ENCODE measurements around the gene FAM222A.

FAM222A gene

DNA sequence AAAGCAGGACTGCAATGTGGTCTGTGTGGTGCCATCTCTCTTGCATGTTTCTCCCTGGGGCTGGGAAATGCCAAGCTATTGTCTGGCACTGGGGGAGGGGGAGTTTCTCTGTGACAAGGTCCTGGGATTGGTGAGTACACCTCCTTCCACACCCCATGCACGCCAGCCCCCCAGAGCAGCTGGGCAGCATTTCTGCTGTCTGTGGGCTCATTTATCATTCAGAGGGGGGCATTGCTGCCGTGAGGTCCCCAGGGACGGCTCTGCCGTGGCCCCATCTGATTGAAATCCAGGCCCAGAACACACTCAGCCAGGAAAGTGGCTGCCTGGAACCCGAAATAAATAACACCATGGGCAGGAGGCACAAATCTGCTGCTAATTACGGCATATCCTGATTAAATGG lies 12.6 kb upstream of the FAM222A start:
- no peaks in the 10 kb centered on the region for H3K79me1 ChIP-seq (ENCODE audit: low read depth, low read length)
- H2BK12ac ChIP-seq (ENCODE audit: low read length) = no peak overlapping the region
- no peak overlapping the region for H3K4me3 ChIP-seq (ENCODE audit: low read length in 2 of 2)

DNA sequence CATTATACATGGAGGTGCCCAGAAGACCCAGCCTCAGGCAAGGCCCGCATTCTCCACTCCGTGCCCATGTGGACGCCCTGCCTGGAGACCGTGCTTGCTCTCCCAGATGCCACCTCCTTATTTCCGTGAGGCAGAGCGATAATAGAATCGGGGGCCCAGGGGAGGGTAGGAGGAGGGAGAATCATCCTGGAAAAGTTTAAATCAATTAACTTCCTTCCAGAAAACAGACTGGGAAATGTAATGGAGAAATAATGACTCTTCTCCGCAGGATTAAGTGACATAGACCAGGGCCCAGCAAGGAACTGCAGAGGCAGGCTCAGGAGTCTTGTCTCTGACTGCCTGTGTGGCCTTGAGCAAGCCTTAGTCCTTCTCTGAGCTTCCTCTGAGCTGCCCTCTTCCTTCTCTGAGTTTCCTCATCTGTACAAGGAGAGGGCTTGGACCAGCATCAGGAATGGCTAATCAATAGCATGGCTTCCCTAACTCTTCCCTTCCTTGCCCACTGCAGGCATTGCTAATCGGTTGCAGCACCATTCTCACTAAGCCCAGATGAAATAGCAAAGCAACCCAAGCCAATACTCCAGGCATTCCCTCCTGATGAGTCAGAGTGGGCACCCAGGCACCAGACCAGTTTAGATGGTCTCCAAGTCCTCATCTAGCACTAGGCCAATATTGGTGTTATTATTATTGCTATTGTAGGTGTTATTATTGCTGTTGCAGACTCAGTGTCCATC lies 11.3 kb upstream of the FAM222A start:
- Histone ChIP-seq H3K27me3 (ENCODE audit: control insufficient read depth in 3 of 3, insufficient read depth in 3 of 3, low read depth in 1 of 3, low read length in 3 of 3) (peaks cover 0 to 31% (median 0%) of the 10 kb centered on the region in 3 experiments), H3K4me3 (ENCODE audit: low read length in 2 of 2) (no peak overlapping the region), H3K79me1 (ENCODE audit: low read depth, low read length) (no peaks in the 10 kb centered on the region), H2BK12ac (ENCODE audit: low read length) (no peak overlapping the region), H4K91ac (ENCODE audit: low read depth, low read length, poor library complexity) (no peak overlapping the region), H3K14ac (ENCODE audit: low read length) (no peak overlapping the region), H2AK5ac (ENCODE audit: low read depth, low read length) (no peak overlapping the region), H3K4me2 (ENCODE audit: insufficient read depth, low read length, poor library complexity, severe bottlenecking) (no peak overlapping the region), H2BK120ac (ENCODE audit: low read depth, low read length) (no peak overlapping the region), H3K4ac (ENCODE audit: low read length) (no peak overlapping the region), H3K9me3 (replicated peaks in 1 of 2; ENCODE audit: control insufficient read depth in 2 of 2, insufficient read depth in 1 of 2, low read depth in 1 of 2, low read length in 2 of 2) (no peaks in the 10 kb centered on the region), H2BK5ac (ENCODE audit: low read length) (no peak overlapping the region), H3K23ac (ENCODE audit: low read depth, low read length, poor library complexity) (no peak overlapping the region), H3K4me1 (ENCODE audit: control insufficient read depth in 2 of 2, insufficient read depth in 1 of 2, low read depth in 1 of 2, low read length in 2 of 2) (peaks cover 0 to 10% of the 10 kb centered on the region in 2 donors), H3K36me3 (replicated peaks in 1 of 2; ENCODE audit: control insufficient read depth in 2 of 2, insufficient read depth in 2 of 2, low read length in 2 of 2) (no peaks in the 10 kb centered on the region), H2AFZ (ENCODE audit: low read length) (no peak overlapping the region), H3K27ac (replicated peaks; ENCODE audit: low read length) (no peak overlapping the region), H3K18ac (ENCODE audit: low read length) (peak overlapping the region; percentile 44), H2BK15ac (ENCODE audit: low read length) (no peak overlapping the region), H3K9ac (ENCODE audit: low read depth, low read length, poor library complexity) (no peak overlapping the region), H4K8ac (ENCODE audit: low read depth, low read length) (no peak overlapping the region)
- no peak for DNase-seq (ENCODE audit: low spot score)
- WGBS, 2 donors (ENCODE audit: extremely low coverage in 2 of 2, insufficient read length in 2 of 2, insufficient replicate concordance in 1 of 2) = no CpG with 5 or more reads among the region's 9 CpGs

More for the DNA sequence above, 12.6 kb upstream of the FAM222A start:
- no peak overlapping the region for H3K18ac ChIP-seq (ENCODE audit: low read length)
- DNase-seq (ENCODE audit: low spot score) = no peak
- no peak overlapping the region for H2BK15ac ChIP-seq (ENCODE audit: low read length)
- no peak overlapping the region for H3K4me2 ChIP-seq (ENCODE audit: insufficient read depth, low read length, poor library complexity, severe bottlenecking)
- WGBS, 2 donors (ENCODE audit: extremely low coverage in 2 of 2, insufficient read length in 2 of 2, insufficient replicate concordance in 1 of 2) = no CpG with 5 or more reads among the region's 6 CpGs
- H2BK120ac ChIP-seq (ENCODE audit: low read depth, low read length) = no peak overlapping the region
- peaks cover 0 to 31% (median 0%) of the 10 kb centered on the region in 3 experiments for H3K27me3 ChIP-seq (ENCODE audit: control insufficient read depth in 3 of 3, insufficient read depth in 3 of 3, low read depth in 1 of 3, low read length in 3 of 3)
- H2AFZ ChIP-seq (ENCODE audit: low read length) = no peak overlapping the region
- H3K14ac ChIP-seq (ENCODE audit: low read length) = no peak overlapping the region
- no peaks in the 10 kb centered on the region for H3K9me3 ChIP-seq (replicated peaks in 1 of 2; ENCODE audit: control insufficient read depth in 2 of 2, insufficient read depth in 1 of 2, low read depth in 1 of 2, low read length in 2 of 2)
- H3K23ac ChIP-seq (ENCODE audit: low read depth, low read length, poor library complexity) = no peak overlapping the region
- H4K91ac ChIP-seq (ENCODE audit: low read depth, low read length, poor library complexity) = no peak overlapping the region
- H3K4me1 ChIP-seq (ENCODE audit: control insufficient read depth in 2 of 2, insufficient read depth in 1 of 2, low read depth in 1 of 2, low read length in 2 of 2) = peaks cover 0 to 3% of the 10 kb centered on the region in 2 donors
- H3K9ac ChIP-seq (ENCODE audit: low read depth, low read length, poor library complexity) = no peak overlapping the region
- H2BK5ac ChIP-seq (ENCODE audit: low read length) = no peak overlapping the region
- no peak overlapping the region for H2AK5ac ChIP-seq (ENCODE audit: low read depth, low read length)
- H3K4ac ChIP-seq (ENCODE audit: low read length) = no peak overlapping the region
- H3K36me3 ChIP-seq (replicated peaks in 1 of 2; ENCODE audit: control insufficient read depth in 2 of 2, insufficient read depth in 2 of 2, low read length in 2 of 2) = no peaks in the 10 kb centered on the region
- H3K27ac ChIP-seq (replicated peaks; ENCODE audit: low read length) = no peak overlapping the region
- H4K8ac ChIP-seq (ENCODE audit: low read depth, low read length) = no peak overlapping the region

DNA sequence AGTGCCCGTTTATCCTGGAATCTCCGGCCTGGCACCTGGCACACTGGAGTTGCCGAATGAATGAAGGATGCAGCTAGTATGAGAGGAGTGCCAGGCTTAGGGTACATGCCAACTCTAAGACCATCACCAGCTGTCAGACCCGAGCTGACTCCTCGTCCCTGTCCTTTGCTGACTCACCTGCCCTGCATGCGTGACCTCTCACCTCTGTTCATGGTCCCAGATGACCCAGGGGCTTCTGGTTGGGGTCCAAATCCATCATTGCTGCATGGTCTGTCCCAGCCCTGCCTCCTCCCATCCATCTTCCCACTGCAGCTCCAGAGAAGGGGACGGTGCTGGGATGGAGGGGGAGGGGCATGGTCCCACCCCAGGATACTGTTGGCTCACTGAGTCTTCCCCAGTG lies 9.9 kb upstream of the FAM222A start:
- Histone ChIP-seq H2BK12ac (ENCODE audit: low read length) (no peak overlapping the region), H3K18ac (ENCODE audit: low read length) (no peak overlapping the region), H2BK5ac (ENCODE audit: low read length) (no peak overlapping the region), H3K14ac (ENCODE audit: low read length) (peak overlapping the region; percentile 9), H3K4me3 (ENCODE audit: low read length in 2 of 2) (no peak overlapping the region), H3K9me3 (replicated peaks in 1 of 2; ENCODE audit: control insufficient read depth in 2 of 2, insufficient read depth in 1 of 2, low read depth in 1 of 2, low read length in 2 of 2) (no peaks in the 10 kb centered on the region), H3K27ac (replicated peaks; ENCODE audit: low read length) (no peak overlapping the region), H4K91ac (ENCODE audit: low read depth, low read length, poor library complexity) (no peak overlapping the region), H3K36me3 (replicated peaks in 1 of 2; ENCODE audit: control insufficient read depth in 2 of 2, insufficient read depth in 2 of 2, low read length in 2 of 2) (no peaks in the 10 kb centered on the region), H3K23ac (ENCODE audit: low read depth, low read length, poor library complexity) (no peak overlapping the region), H2BK120ac (ENCODE audit: low read depth, low read length) (peak overlapping the region; percentile 47), H3K9ac (ENCODE audit: low read depth, low read length, poor library complexity) (peak overlapping the region; percentile 34), H3K4ac (ENCODE audit: low read length) (no peak overlapping the region), H2AFZ (ENCODE audit: low read length) (no peak overlapping the region), H3K4me1 (ENCODE audit: control insufficient read depth in 2 of 2, insufficient read depth in 1 of 2, low read depth in 1 of 2, low read length in 2 of 2) (peaks cover 0 to 10% of the 10 kb centered on the region in 2 donors), H2BK15ac (ENCODE audit: low read length) (peak overlapping the region; percentile 13), H3K4me2 (ENCODE audit: insufficient read depth, low read length, poor library complexity, severe bottlenecking) (no peak overlapping the region), H3K27me3 (ENCODE audit: control insufficient read depth in 3 of 3, insufficient read depth in 3 of 3, low read depth in 1 of 3, low read length in 3 of 3) (peaks cover 0 to 26% (median 0%) of the 10 kb centered on the region in 3 experiments), H2AK5ac (ENCODE audit: low read depth, low read length) (no peak overlapping the region), H4K8ac (ENCODE audit: low read depth, low read length) (no peak overlapping the region), H3K79me1 (ENCODE audit: low read depth, low read length) (no peaks in the 10 kb centered on the region)
- WGBS, 2 donors (ENCODE audit: extremely low coverage in 2 of 2, insufficient read length in 2 of 2, insufficient replicate concordance in 1 of 2) = no CpG with 5 or more reads among the region's 7 CpGs
- DNase-seq (ENCODE audit: low spot score) = no peak

DNA sequence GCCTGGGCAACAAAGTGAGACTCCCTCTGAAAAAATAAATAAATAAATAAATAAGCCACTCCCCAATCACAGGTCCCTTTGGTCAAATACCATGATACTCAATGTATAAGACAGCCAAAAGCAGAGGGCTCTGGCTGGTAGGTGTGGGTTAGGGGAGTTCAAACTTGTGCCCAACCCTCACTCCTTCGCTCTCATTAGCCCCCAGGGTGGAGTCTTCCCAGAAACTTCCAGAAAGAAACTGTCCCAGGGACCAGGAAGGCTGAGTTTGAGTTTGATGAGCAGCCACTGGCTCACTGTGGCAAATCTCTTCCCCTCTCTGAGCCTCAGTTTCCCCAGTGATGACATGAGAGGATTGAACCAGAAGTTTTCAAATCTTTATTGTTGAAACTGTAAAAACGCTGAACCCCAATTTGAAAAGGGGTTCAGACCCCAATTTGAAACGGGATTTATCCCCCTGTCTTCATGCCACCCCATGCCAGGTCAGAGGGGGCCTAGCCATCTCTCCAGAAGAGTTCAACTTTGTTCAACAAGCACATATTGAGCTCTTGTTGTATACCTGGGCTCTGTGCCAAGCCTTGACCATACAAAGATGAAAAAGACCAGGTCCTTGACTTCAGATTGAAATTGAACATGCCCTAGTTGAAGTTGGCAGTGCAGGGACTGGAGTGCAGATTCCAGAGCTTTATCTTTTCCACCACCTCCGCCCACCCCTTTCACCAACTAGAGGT lies 9.1 kb upstream of the FAM222A start:
- WGBS, 2 donors (ENCODE audit: extremely low coverage in 2 of 2, insufficient read length in 2 of 2, insufficient replicate concordance in 1 of 2) = no CpG with 5 or more reads among the region's 4 CpGs
- Histone ChIP-seq H4K8ac (ENCODE audit: low read depth, low read length) (no peak overlapping the region), H2BK120ac (ENCODE audit: low read depth, low read length) (no peak overlapping the region), H3K4me3 (ENCODE audit: low read length in 2 of 2) (no peak overlapping the region), H3K9me3 (replicated peaks in 1 of 2; ENCODE audit: control insufficient read depth in 2 of 2, insufficient read depth in 1 of 2, low read depth in 1 of 2, low read length in 2 of 2) (no peaks in the 10 kb centered on the region), H3K4me1 (ENCODE audit: control insufficient read depth in 2 of 2, insufficient read depth in 1 of 2, low read depth in 1 of 2, low read length in 2 of 2) (peaks cover 0 to 13% of the 10 kb centered on the region in 2 donors), H2BK15ac (ENCODE audit: low read length) (no peak overlapping the region), H2BK12ac (ENCODE audit: low read length) (no peak overlapping the region), H3K4me2 (ENCODE audit: insufficient read depth, low read length, poor library complexity, severe bottlenecking) (no peak overlapping the region), H4K91ac (ENCODE audit: low read depth, low read length, poor library complexity) (no peak overlapping the region), H3K27me3 (ENCODE audit: control insufficient read depth in 3 of 3, insufficient read depth in 3 of 3, low read depth in 1 of 3, low read length in 3 of 3) (peaks cover 0 to 27% (median 0%) of the 10 kb centered on the region in 3 experiments), H3K36me3 (replicated peaks in 1 of 2; ENCODE audit: control insufficient read depth in 2 of 2, insufficient read depth in 2 of 2, low read length in 2 of 2) (no peaks in the 10 kb centered on the region), H2AK5ac (ENCODE audit: low read depth, low read length) (no peak overlapping the region), H3K79me1 (ENCODE audit: low read depth, low read length) (no peaks in the 10 kb centered on the region), H3K27ac (replicated peaks; ENCODE audit: low read length) (no peak overlapping the region), H3K4ac (ENCODE audit: low read length) (no peak overlapping the region), H2BK5ac (ENCODE audit: low read length) (no peak overlapping the region), H3K23ac (ENCODE audit: low read depth, low read length, poor library complexity) (no peak overlapping the region), H3K18ac (ENCODE audit: low read length) (no peak overlapping the region), H3K14ac (ENCODE audit: low read length) (no peak overlapping the region), H3K9ac (ENCODE audit: low read depth, low read length, poor library complexity) (no peak overlapping the region), H2AFZ (ENCODE audit: low read length) (no peak overlapping the region)
- DNase-seq (ENCODE audit: low spot score) = no peak
